Measurements from ENCODE around the gene DBF4B. TPM values are rescaled to one million over a fixed set of nuclear protein-coding genes. Genes with fewer than 3 reads are reported as not detected.

The DBF4B gene
- total and polyA plus RNA-seq, 2 of the 13 experiments (the other 11 are each of a cell fraction or from before 2014, with no cell fraction given): 11.7 to 13.2 TPM

GRCh38 chr17:44785921-44786320 is 77.5 kb downstream of the DBF4B start:
- ChIA-PET CTCF (ENCODE audit: low intra/inter-chr PET ratio, low total read pairs) (no interaction called here), POLR2A (no interaction called here)
- H3K9me3 ChIP-seq (ENCODE audit: low read length): no peaks in the 10 kb centered on the region
- no peak overlapping the region for H3K4me2 ChIP-seq (ENCODE audit: low read depth, low read length)
- no peaks in the 10 kb centered on the region for H4K20me1 ChIP-seq (ENCODE audit: insufficient read depth, low read length)
- H3K36me3 ChIP-seq (replicated peaks in 1 of 2; ENCODE audit: control insufficient read depth in 1 of 2, insufficient read depth in 2 of 2, low read length in 2 of 2): no peaks in the 10 kb centered on the region
- 35% methylated on average over 2 of the region's 7 CpGs for WGBS (ENCODE audit: low lambda C conversion rate)
- in situ Hi-C loops (cut with HindIII; ENCODE audit: extremely low pct_ligation_motif_present, low pct_unique_long_range_greater_than_20kb): loop anchor here (25.0 kb wide), 1 partner anchor 226 kb away; no protein-coding TSS in a partner anchor
- DNase-seq (ENCODE audit: low spot score) (no peak), ATAC-seq (no peak), FAIRE-seq (no peak)
- H3K4me1 ChIP-seq (ENCODE audit: insufficient read depth, low read length): peaks cover 19% of the 10 kb centered on the region; the same call in 1 of the 2 replicates
- no peak overlapping the region for H2AFZ ChIP-seq (ENCODE audit: low read length)
- no peak overlapping the region for H3K27ac ChIP-seq (ENCODE audit: extremely low read length, insufficient read depth, low read length)
- no TSS peak for BruUV-seq (replicated peaks)
- H3K9ac ChIP-seq (ENCODE audit: insufficient read depth, low read depth, low read length): no peak overlapping the region
- no peak overlapping the region for H3K4me3 ChIP-seq (replicated peaks in 1 of 3; ENCODE audit: insufficient read depth in 1 of 3, low read depth in 2 of 3, low read length in 3 of 3)
- no peak for TF ChIP-seq JDP2 (CRISPR knock-in tag; IDR thresholded peaks at IDR 0.05; ENCODE audit: borderline replicate concordance)
- no peak for TF ChIP-seq HMGXB3 (CRISPR knock-in tag; IDR thresholded peaks at IDR 0.05; ENCODE audit: borderline replicate concordance)
- TF ChIP-seq SRSF1 (optimal IDR thresholded peaks at IDR 0.05; ENCODE audit: low read depth, low read length): no peak
- TF ChIP-seq KLF9 (CRISPR knock-in tag; IDR thresholded peaks at IDR 0.05; ENCODE audit: low read depth): no peak
- no peak for TF ChIP-seq USF2 (IDR thresholded peaks at IDR 0.05; ENCODE audit: low read depth, low read length)
- no peak for TF ChIP-seq USF2 (CRISPR knock-in tag; IDR thresholded peaks at IDR 0.05; ENCODE audit: borderline replicate concordance)
- intact Hi-C loops (cut with micrococcal nuclease; ENCODE audit: unreplicated experiment): no loop called here
- no peaks in the 10 kb centered on the region for H3K79me2 ChIP-seq (ENCODE audit: insufficient read depth, low read length)
- H3K27me3 ChIP-seq (ENCODE audit: control insufficient read depth in 1 of 2, insufficient read depth in 2 of 2, low read length in 2 of 2): peaks cover 7 to 50% of the 10 kb centered on the region in 2 experiments; a peak in 4 of 5 replicates

Data from HepG2 (cell line).